ENCODE data around the gene SIVA1. TPM values are rescaled to one million over a fixed set of nuclear protein-coding genes. Genes with fewer than 3 reads are reported as not detected.
A peak's percentile ranks its signal among the peaks of the same experiment; 100 is the strongest.

Gene SIVA1
- 10 to 100 TPM; 67.5 to 91.8 TPM for total RNA-seq
- polyA plus RNA-seq: 100 to 1,000 TPM; 164 to 212 TPM
- long read RNA-seq, donor 1, full-length matches to known transcripts: 101 of 184 reads
- long read RNA-seq, donor 1, partial matches to known transcripts: 75 of 184 reads
- long read RNA-seq, donor 1, other reads (novel, unspliced or antisense): 8 of 184 reads
- long read RNA-seq, donor 2, full-length matches to known transcripts: 62 of 91 reads
- long read RNA-seq, donor 2, partial matches to known transcripts: 29 of 91 reads
- long read RNA-seq, donor 2, other reads (novel, unspliced or antisense): 0 of 91 reads
- long read RNA-seq, donor 3, transcript SIVA1-201 (4 exons, 802 nt): major isoform, 46 of 94 reads
- long read RNA-seq, donor 3, partial matches to known transcripts: 42 of 94 reads
- long read RNA-seq, donor 3, other reads (novel, unspliced or antisense): 0 of 94 reads
- long read RNA-seq, donor 4, full-length matches to known transcripts: 73 of 109 reads
- long read RNA-seq, donor 4, partial matches to known transcripts: 36 of 109 reads
- long read RNA-seq, donor 4, other reads (novel, unspliced or antisense): 0 of 109 reads
- long read RNA-seq, donor 5, full-length matches to known transcripts: 114 of 186 reads
- long read RNA-seq, donor 5, partial matches to known transcripts: 59 of 186 reads
- long read RNA-seq, donor 5, other reads (novel, unspliced or antisense): 13 of 186 reads

GRCh38 chr14:104752735-104753527 lies at the start of gene SIVA1:
SIVA1 (plus strand) TSS chr14:104753147; CDS start chr14:104753202, 55 bp downstream.
- peak within 1 kb of the TSS; percentile 83 to 86 for H3K9ac ChIP-seq (ENCODE audit: insufficient read depth in 1 of 2, low read length in 2 of 2)
- no peaks in the 10 kb centered on the region for H3K27me3 ChIP-seq (ENCODE audit: control insufficient read depth in 3 of 3, insufficient read depth in 3 of 3, low read length in 2 of 3)
- H3K9me3 ChIP-seq (ENCODE audit: control insufficient read depth in 4 of 4, insufficient read depth in 3 of 4, low read length in 3 of 4): no peaks in the 10 kb centered on the region
- DNase-seq: peak; percentile 100
- H3K36me3 ChIP-seq (ENCODE audit: control insufficient read depth in 4 of 4, insufficient read depth in 4 of 4, low read length in 4 of 4): peaks cover 0 to 28% (median 20%) of the 10 kb centered on the region in 4 donors
- peak; percentile 95 for ATAC-seq (ENCODE audit: insufficient read depth, low FRiP score)
- peak within 1 kb of the TSS; percentile 97 for H3K4me3 ChIP-seq
- peak within 1 kb of the TSS; percentile 82 to 97 for H3K27ac ChIP-seq (ENCODE audit: low read depth in 1 of 2, low read length in 1 of 2)
- TF ChIP-seq, protein P1, sequence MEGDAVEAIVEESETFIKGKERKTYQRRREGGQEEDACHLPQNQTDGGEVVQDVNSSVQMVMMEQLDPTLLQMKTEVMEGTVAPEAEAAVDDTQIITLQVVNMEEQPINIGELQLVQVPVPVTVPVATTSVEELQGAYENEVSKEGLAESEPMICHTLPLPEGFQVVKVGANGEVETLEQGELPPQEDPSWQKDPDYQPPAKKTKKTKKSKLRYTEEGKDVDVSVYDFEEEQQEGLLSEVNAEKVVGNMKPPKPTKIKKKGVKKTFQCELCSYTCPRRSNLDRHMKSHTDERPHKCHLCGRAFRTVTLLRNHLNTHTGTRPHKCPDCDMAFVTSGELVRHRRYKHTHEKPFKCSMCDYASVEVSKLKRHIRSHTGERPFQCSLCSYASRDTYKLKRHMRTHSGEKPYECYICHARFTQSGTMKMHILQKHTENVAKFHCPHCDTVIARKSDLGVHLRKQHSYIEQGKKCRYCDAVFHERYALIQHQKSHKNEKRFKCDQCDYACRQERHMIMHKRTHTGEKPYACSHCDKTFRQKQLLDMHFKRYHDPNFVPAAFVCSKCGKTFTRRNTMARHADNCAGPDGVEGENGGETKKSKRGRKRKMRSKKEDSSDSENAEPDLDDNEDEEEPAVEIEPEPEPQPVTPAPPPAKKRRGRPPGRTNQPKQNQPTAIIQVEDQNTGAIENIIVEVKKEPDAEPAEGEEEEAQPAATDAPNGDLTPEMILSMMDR (IDR thresholded peaks at IDR 0.05; ENCODE audit: control extremely low read depth, extremely low read depth): no peak
- WGBS, 2 donors: 0% methylated on average over 70 to 95 of the region's 95 CpGs
- peaks cover 0 to 39% (median 13%) of the 10 kb centered on the region in 5 donors for H3K4me1 ChIP-seq (ENCODE audit: control insufficient read depth in 5 of 5, insufficient read depth in 5 of 5, low read length in 5 of 5)

GRCh38 chr14:104703269-104703668 lies 49.7 kb upstream of the SIVA1 start:
- TF ChIP-seq, protein P1 (IDR thresholded peaks at IDR 0.05; ENCODE audit: control extremely low read depth, extremely low read depth): no peak
- DNase-seq (no peak), ATAC-seq (ENCODE audit: insufficient read depth, low FRiP score) (no peak)
- Histone ChIP-seq H3K4me1 (ENCODE audit: control insufficient read depth in 5 of 5, insufficient read depth in 5 of 5, low read length in 5 of 5) (peaks cover 2 to 31% (median 10%) of the 10 kb centered on the region in 5 donors), H3K9me3 (ENCODE audit: control insufficient read depth in 4 of 4, insufficient read depth in 3 of 4, low read length in 3 of 4) (no peaks in the 10 kb centered on the region), H3K27me3 (ENCODE audit: control insufficient read depth in 3 of 3, insufficient read depth in 3 of 3, low read length in 2 of 3) (no peaks in the 10 kb centered on the region), H3K36me3 (ENCODE audit: control insufficient read depth in 4 of 4, insufficient read depth in 4 of 4, low read length in 4 of 4) (peaks cover 0 to 49% (median 12%) of the 10 kb centered on the region in 4 donors), H3K4me3 (no peak overlapping the region), H3K9ac (ENCODE audit: insufficient read depth in 1 of 2, low read length in 2 of 2) (no peak overlapping the region), H3K27ac (ENCODE audit: low read depth in 1 of 2, low read length in 1 of 2) (no peak overlapping the region)
- WGBS, 2 donors: 93 to 95% methylated on average over 28 of the region's 28 CpGs

- WGBS, 2 donors: 96 to 98% methylated on average over 22 of the region's 22 CpGs
- TF ChIP-seq, protein P1 (IDR thresholded peaks at IDR 0.05; ENCODE audit: control extremely low read depth, extremely low read depth): no peak
- H3K36me3 ChIP-seq (ENCODE audit: control insufficient read depth in 4 of 4, insufficient read depth in 4 of 4, low read length in 4 of 4): peaks cover 0 to 52% (median 12%) of the 10 kb centered on the region in 4 donors
- H3K27me3 ChIP-seq (ENCODE audit: control insufficient read depth in 3 of 3, insufficient read depth in 3 of 3, low read length in 2 of 3): no peaks in the 10 kb centered on the region
- no peak overlapping the region for H3K9ac ChIP-seq (ENCODE audit: insufficient read depth in 1 of 2, low read length in 2 of 2)
- H3K4me1 ChIP-seq (ENCODE audit: control insufficient read depth in 5 of 5, insufficient read depth in 5 of 5, low read length in 5 of 5): peaks cover 0 to 21% (median under 1%) of the 10 kb centered on the region in 5 donors
- H3K9me3 ChIP-seq (ENCODE audit: control insufficient read depth in 4 of 4, insufficient read depth in 3 of 4, low read length in 3 of 4): no peaks in the 10 kb centered on the region
- H3K4me3 ChIP-seq: no peak overlapping the region
- ATAC-seq (ENCODE audit: insufficient read depth, low FRiP score): no peak
- no peak for DNase-seq
- H3K27ac ChIP-seq (ENCODE audit: low read depth in 1 of 2, low read length in 1 of 2): no peak overlapping the region
Measured at GRCh38 chr14:104704252-104704651, 48.7 kb upstream of the SIVA1 start.
